Measurements from ENCODE around the gene FAM13A. TPM values are rescaled to one million over a fixed set of nuclear protein-coding genes. Genes with fewer than 3 reads are reported as not detected.

Gene FAM13A
- total and polyA plus RNA-seq, 12 donors: 10.1 to 61.6 (median 29.1) TPM

DNA sequence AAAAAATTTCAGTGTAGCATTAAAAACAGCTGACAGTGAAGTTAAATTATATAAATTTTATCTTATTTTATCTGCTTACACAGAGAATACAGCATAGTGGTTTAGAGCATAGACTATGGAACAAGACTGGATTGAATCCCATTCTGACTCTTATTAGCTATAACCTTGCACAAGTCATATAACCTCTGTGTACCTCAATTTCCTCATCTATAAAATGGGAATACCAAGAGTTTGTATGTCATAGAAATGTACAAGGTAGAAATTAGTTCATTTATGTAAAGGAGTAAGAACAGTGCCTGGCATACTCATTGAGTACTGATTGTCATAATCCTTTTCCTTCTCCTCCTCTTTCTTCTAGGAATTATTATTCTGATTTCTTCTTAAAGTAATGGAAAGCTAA lies 25.7 kb downstream of the FAM13A start:
- no peak overlapping the region for H3K4me3 ChIP-seq
- H3K27me3 ChIP-seq: no peaks in the 10 kb centered on the region
- H3K4me1 ChIP-seq (replicated peaks in 1 of 2): no peaks in the 10 kb centered on the region
- no peak overlapping the region for H3K27ac ChIP-seq
- DNase-seq: no peak
- no peaks in the 10 kb centered on the region for H3K36me3 ChIP-seq (replicated peaks in 1 of 2)
- no peak for TF ChIP-seq POLR2A (IDR thresholded peaks at IDR 0.05)
- H3K9me3 ChIP-seq (replicated peaks in 1 of 3): no peaks in the 10 kb centered on the region
- intact Hi-C loops (cut with DNase I): no loop called here

DNA sequence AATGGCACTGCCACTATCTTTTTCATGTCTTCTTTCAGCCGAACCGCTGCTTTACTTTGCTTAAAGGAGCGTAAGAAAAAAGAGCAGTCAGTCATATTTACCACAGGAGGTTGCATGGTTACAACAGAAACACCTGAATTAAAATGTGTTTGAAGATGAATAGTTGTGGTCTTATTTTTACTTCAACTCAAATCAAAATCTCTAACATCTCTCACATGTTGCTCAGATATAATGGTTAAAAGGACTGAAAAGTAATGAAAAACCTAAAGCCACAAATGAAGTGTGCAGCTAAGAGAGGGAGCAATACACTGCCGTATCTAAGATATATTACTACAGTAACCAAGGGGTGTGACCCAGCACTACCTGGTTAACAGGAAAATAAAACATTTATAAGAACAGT lies 27.4 kb downstream of the FAM13A start:
- H3K36me3 ChIP-seq (replicated peaks in 1 of 2): no peaks in the 10 kb centered on the region
- H3K9me3 ChIP-seq (replicated peaks in 1 of 3): no peaks in the 10 kb centered on the region
- H3K4me3 ChIP-seq: no peak overlapping the region
- peaks cover 0 to under 1% of the 10 kb centered on the region in 2 donors for H3K4me1 ChIP-seq (replicated peaks in 1 of 2)
- H3K27ac ChIP-seq: no peak overlapping the region
- TF ChIP-seq, protein P1, sequence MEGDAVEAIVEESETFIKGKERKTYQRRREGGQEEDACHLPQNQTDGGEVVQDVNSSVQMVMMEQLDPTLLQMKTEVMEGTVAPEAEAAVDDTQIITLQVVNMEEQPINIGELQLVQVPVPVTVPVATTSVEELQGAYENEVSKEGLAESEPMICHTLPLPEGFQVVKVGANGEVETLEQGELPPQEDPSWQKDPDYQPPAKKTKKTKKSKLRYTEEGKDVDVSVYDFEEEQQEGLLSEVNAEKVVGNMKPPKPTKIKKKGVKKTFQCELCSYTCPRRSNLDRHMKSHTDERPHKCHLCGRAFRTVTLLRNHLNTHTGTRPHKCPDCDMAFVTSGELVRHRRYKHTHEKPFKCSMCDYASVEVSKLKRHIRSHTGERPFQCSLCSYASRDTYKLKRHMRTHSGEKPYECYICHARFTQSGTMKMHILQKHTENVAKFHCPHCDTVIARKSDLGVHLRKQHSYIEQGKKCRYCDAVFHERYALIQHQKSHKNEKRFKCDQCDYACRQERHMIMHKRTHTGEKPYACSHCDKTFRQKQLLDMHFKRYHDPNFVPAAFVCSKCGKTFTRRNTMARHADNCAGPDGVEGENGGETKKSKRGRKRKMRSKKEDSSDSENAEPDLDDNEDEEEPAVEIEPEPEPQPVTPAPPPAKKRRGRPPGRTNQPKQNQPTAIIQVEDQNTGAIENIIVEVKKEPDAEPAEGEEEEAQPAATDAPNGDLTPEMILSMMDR (IDR thresholded peaks at IDR 0.05): no peak
- no peak for TF ChIP-seq POLR2A (IDR thresholded peaks at IDR 0.05)
- WGBS, 4 donors: 89 to 93% (median 93%) methylated on average over 4 of the region's 4 CpGs
- H3K27me3 ChIP-seq: no peaks in the 10 kb centered on the region
- no peak for DNase-seq
- intact Hi-C loops (cut with DNase I): loop anchor here in 1 of 2 donors (5.0 to 10.0 kb wide), 2 partner anchors 212 to 325 kb away; no protein-coding TSS in a partner anchor

DNA sequence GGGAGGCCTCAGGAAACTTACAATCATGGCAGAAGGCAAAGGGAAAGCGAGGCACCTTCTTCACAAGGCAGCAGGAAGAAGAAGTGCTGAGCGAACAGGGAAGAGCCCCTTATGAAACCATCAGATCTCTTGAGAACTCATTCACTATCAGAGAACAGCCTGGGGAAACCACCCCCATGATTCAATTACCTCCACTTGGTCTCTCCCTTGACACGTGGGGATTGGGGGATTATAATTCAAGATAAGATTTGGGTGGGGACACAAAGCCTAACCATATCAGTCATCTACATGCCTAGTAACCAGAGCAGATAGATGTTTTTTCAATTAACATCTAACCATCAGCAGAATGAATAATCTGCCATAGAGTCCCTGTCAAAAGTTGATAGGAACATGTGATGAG lies 30.4 kb downstream of the FAM13A start:
- H3K9me3 ChIP-seq (replicated peaks in 1 of 3): no peaks in the 10 kb centered on the region

DNA sequence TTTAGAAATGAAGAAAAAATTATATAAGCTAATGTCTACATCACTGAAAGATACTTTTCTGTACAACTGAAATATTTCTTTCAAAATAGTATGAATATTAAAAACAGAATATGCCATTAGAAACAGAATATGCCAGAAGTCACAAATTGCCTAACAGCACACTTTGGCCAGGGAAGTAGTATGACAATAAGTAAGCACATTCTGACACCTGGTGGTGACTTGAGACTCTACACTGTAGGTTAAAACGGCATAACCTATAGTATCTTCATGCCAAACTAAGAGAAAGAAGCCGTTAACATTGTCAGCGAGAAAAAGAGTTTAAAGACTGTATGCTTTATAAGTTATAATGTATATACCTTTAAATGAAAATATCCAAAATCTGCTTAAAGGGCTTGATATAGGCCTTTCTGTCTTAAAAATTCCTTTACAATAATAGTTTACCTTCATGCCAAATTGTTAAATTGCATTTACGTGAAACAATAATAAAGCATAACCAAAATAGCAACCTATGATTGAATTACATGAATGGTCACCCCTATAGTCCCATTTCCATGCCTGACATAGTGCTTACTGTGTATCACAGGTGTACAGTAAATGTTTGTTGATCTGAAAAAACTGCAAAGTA lies 32.8 kb downstream of the FAM13A start:
- peak; percentile 45 to 83 (median 65) for DNase-seq
- Histone ChIP-seq H3K4me1 (replicated peaks in 1 of 2) (peaks cover 0 to 20% of the 10 kb centered on the region in 2 donors), H3K27ac (no peak overlapping the region), H3K36me3 (replicated peaks in 1 of 2) (no peaks in the 10 kb centered on the region), H3K9me3 (replicated peaks in 1 of 3) (no peaks in the 10 kb centered on the region), H3K4me3 (no peak overlapping the region), H3K27me3 (no peaks in the 10 kb centered on the region)
- TF ChIP-seq, protein P1 (IDR thresholded peaks at IDR 0.05): peak; percentile 68 to 95 (median 92)
- no peak for TF ChIP-seq POLR2A (IDR thresholded peaks at IDR 0.05)
- intact Hi-C loops (cut with DNase I): loop anchor here (5.0 to 10.0 kb wide), 3 partner anchors 207 to 319 kb away; no protein-coding TSS in a partner anchor
- 23 to 33% (median 29%) methylated on average over 4 of the region's 4 CpGs for WGBS, 4 donors

More for the DNA sequence above, 30.4 kb downstream of the FAM13A start:
- Histone ChIP-seq H3K27ac (no peak overlapping the region), H3K4me1 (replicated peaks in 1 of 2) (peaks cover 0 to 20% of the 10 kb centered on the region in 2 donors), H3K4me3 (no peak overlapping the region), H3K36me3 (replicated peaks in 1 of 2) (no peaks in the 10 kb centered on the region), H3K27me3 (no peaks in the 10 kb centered on the region)
- TF ChIP-seq, protein P1 (IDR thresholded peaks at IDR 0.05): no peak
- no peak for TF ChIP-seq POLR2A (IDR thresholded peaks at IDR 0.05)
- intact Hi-C loops (cut with DNase I): loop anchor here in 1 of 2 donors (5.0 to 10.0 kb wide), 2 partner anchors 209 to 322 kb away; no protein-coding TSS in a partner anchor
- no peak for DNase-seq
- WGBS, 4 donors: 79 to 90% (median 85%) methylated on average over 3 of the region's 3 CpGs

DNA sequence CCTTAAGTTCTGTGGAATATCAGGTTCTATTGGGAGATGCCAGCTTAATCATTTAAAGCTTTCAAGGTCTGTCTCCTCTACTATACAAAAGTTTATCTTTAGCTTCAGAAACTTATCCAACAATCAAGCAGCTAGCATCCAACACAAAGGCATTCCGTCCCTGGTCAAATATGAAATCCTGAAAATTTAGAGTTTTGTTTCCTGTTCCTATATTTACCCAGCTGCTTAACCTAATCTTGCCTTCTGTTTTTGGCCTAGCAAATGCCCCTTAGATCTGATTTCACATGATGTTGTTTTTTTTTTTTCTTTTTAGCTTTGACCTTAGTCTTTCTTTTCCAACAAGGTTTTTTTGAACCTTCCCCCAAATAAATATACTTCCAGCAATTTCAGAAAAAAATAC lies 33.8 kb downstream of the FAM13A start:
- H3K4me3 ChIP-seq: no peak overlapping the region
- no peak for DNase-seq
- H3K36me3 ChIP-seq (replicated peaks in 1 of 2): no peaks in the 10 kb centered on the region
- no peak for TF ChIP-seq POLR2A (IDR thresholded peaks at IDR 0.05)
- TF ChIP-seq, protein P1 (IDR thresholded peaks at IDR 0.05): no peak
- no peak overlapping the region for H3K27ac ChIP-seq
- no peaks in the 10 kb centered on the region for H3K9me3 ChIP-seq (replicated peaks in 1 of 3)
- 48 to 83% (median 77%) methylated on average over 1 of the region's 1 CpG for whole genome bisulfite sequencing, 4 donors
- intact Hi-C loops (cut with DNase I): loop anchor here (5.0 to 10.0 kb wide), 3 partner anchors 206 to 318 kb away; no protein-coding TSS in a partner anchor
- H3K27me3 ChIP-seq: no peaks in the 10 kb centered on the region
- peaks cover 0 to 20% of the 10 kb centered on the region in 2 donors for H3K4me1 ChIP-seq (replicated peaks in 1 of 2)
